MM.1S (cell line): Measurements from ENCODE around the gene STK32B.

Experiments
- DNase-seq: peaks from one replicate; pipeline ENCODE4 v3.0.0-alpha.2; 2015
- H2AFZ ChIP-seq: fragments of 300-600 bp; sonication (generic); 2 replicates; pipeline ENCODE4 v1.6.0; 2016; ENCODE audit warnings: antibody characterized with exemption, low read length
- H3F3A ChIP-seq: fragments of 300-600 bp; sonication (generic); 2 replicates; pipeline ENCODE4 v1.6.1; 2016; ENCODE audit warnings: mild to moderate bottlenecking, antibody characterized with exemption, low read length, moderate library complexity, mixed read lengths; ENCODE audit not compliant: insufficient read depth
- H3K27ac ChIP-seq: fragments of 300-600 bp; sonication (generic); 2 replicates; pipeline ENCODE4 v1.5.1; 2016; ENCODE audit warnings: mild to moderate bottlenecking, low read length
- H3K27me3 ChIP-seq: fragments of 300-600 bp; sonication (generic); replicated peaks from 2 replicates; pipeline ENCODE4 v1.6.0; 2016; ENCODE audit warnings: low read length; ENCODE audit not compliant: insufficient read depth
- H3K36me3 ChIP-seq: fragments of 300-600 bp; sonication (generic); replicated peaks from 2 replicates; pipeline ENCODE4 v1.6.1; 2016; ENCODE audit warnings: mild to moderate bottlenecking, low read length, mixed read lengths; ENCODE audit not compliant: insufficient read depth
- H3K4me1 ChIP-seq: fragments of 300-600 bp; sonication (generic); 2 replicates; pipeline ENCODE4 v1.6.1; 2016; ENCODE audit warnings: low read length, mixed read lengths
- H3K4me2 ChIP-seq: fragments of 300-600 bp; sonication (generic); 2 replicates; pipeline ENCODE4 v1.6.0; 2016; ENCODE audit warnings: low read depth, low read length
- H3K4me3 ChIP-seq: fragments of 300-600 bp; sonication (generic); 2 replicates; pipeline ENCODE4 v1.5.1; 2016; ENCODE audit warnings: low read length, mixed read lengths
- H3K79me2 ChIP-seq: fragments of 300-600 bp; sonication (generic); 2 replicates; pipeline ENCODE4 v1.6.1; 2016; ENCODE audit warnings: mixed run types, low read length, mixed read lengths
- H3K9ac ChIP-seq: fragments of 300-600 bp; sonication (generic); 2 replicates; pipeline ENCODE4 v1.6.1; 2016; ENCODE audit warnings: low read length, mixed read lengths
- H3K9me2 ChIP-seq: fragments of 300-600 bp; sonication (generic); replicated peaks from 2 replicates; pipeline ENCODE4 v1.6.1; 2016; ENCODE audit warnings: mild to moderate bottlenecking, low read length, mixed read lengths; ENCODE audit not compliant: insufficient read depth
- H3K9me3 ChIP-seq: fragments of 300-600 bp; sonication (generic); replicated peaks from 2 replicates; pipeline ENCODE4 v1.6.1; 2016; ENCODE audit warnings: mild to moderate bottlenecking, low read length, mixed read lengths; ENCODE audit not compliant: insufficient read depth
- H4K20me1 ChIP-seq: fragments of 300-600 bp; sonication (generic); 2 replicates; pipeline ENCODE4 v1.6.1; 2016; ENCODE audit warnings: mild to moderate bottlenecking, low read length, moderate library complexity, mixed read lengths; ENCODE audit not compliant: insufficient read depth
- CTCF ChIP-seq: fragments of 300-600 bp; sonication (generic); IDR thresholded peaks from 2 replicates; pipeline ENCODE4 v1.5.1; 2016; ENCODE audit warnings: antibody characterized with exemption, low read length, mixed read lengths
- EZH2 ChIP-seq: fragments of 300-600 bp; sonication (generic); optimal IDR thresholded peaks from 2 replicates; pipeline ENCODE3; 2017; ENCODE audit warnings: low read depth, mild to moderate bottlenecking, antibody characterized with exemption, low read length, mixed read lengths
- EZH2phosphoT487 ChIP-seq: fragments of 300-600 bp; sonication (generic); IDR thresholded peaks from 2 replicates; pipeline ENCODE4 v1.6.1; 2018; ENCODE audit warnings: antibody characterized with exemption, low read length

The STK32B gene

GRCh38 chr4:5545271-5545670 is 494.0 kb downstream of the STK32B start:
- H3K4me3 ChIP-seq: no peak overlapping the region
- no peaks in the 10 kb centered on the region for H3K36me3 ChIP-seq
- TF ChIP-seq CTCF (no peak), EZH2 (no peak), EZH2phosphoT487 (no peak)
- no peaks in the 10 kb centered on the region for H3F3A ChIP-seq
- H3K27ac ChIP-seq: no peak overlapping the region
- no peak overlapping the region for H3K9ac ChIP-seq
- DNase-seq: no peak
- H3K79me2 ChIP-seq: no peaks in the 10 kb centered on the region
- no peak overlapping the region for H2AFZ ChIP-seq
- no peak overlapping the region for H3K4me2 ChIP-seq
- no peaks in the 10 kb centered on the region for H3K9me2 ChIP-seq
- no peaks in the 10 kb centered on the region for H4K20me1 ChIP-seq
- no peaks in the 10 kb centered on the region for H3K4me1 ChIP-seq
- no peaks in the 10 kb centered on the region for H3K27me3 ChIP-seq
- no peaks in the 10 kb centered on the region for H3K9me3 ChIP-seq

GRCh38 chr4:5547651-5548249 is 496.5 kb downstream of the STK32B start:
- no peak overlapping the region for H3K27ac ChIP-seq
- H3K36me3 ChIP-seq: no peaks in the 10 kb centered on the region
- no peaks in the 10 kb centered on the region for H3K27me3 ChIP-seq
- H3K4me3 ChIP-seq: no peak overlapping the region
- H3K4me2 ChIP-seq: no peak overlapping the region
- no peaks in the 10 kb centered on the region for H4K20me1 ChIP-seq
- DNase-seq: no peak
- no peak overlapping the region for H3K9ac ChIP-seq
- TF ChIP-seq EZH2phosphoT487: no peak
- no peak for TF ChIP-seq EZH2
- no peak for TF ChIP-seq CTCF
- no peak overlapping the region for H2AFZ ChIP-seq
- no peaks in the 10 kb centered on the region for H3K79me2 ChIP-seq
- no peaks in the 10 kb centered on the region for H3K9me3 ChIP-seq
- no peaks in the 10 kb centered on the region for H3K9me2 ChIP-seq
- H3F3A ChIP-seq: no peaks in the 10 kb centered on the region
- no peaks in the 10 kb centered on the region for H3K4me1 ChIP-seq
